Skin epidermis (tissue), 12 donors: ENCODE data around the gene FTCD.
A peak's percentile ranks its signal among the peaks of the same experiment; 100 is the strongest.
"Not testable (repeated sequence)": the region's sequence is repeated elsewhere in the genome, so short reads cannot be mapped to it uniquely, and the experiment has no call there.

Source experiments
- H3K27ac ChIP-seq, 21 experiments: fragments of 200-600 bp; sonication (generic) in 11 of 21; one replicate each; pipeline ENCODE4 v1.5.0; 2020; ENCODE audit warnings: mild to moderate bottlenecking in 3 of 21, inconsistent platforms in 2 of 21, moderate library complexity in 2 of 21
- H3K4me3 ChIP-seq, 7 experiments: fragments of 200-600 bp; sonication (generic) in 2 of 7; one replicate each; pipeline ENCODE4 v1.5.0; 2020; ENCODE audit warnings: inconsistent platforms in 2 of 7, mild to moderate bottlenecking in 2 of 7, moderate library complexity in 1 of 7

Gene FTCD

GRCh38 chr21:46189213-46189958 lies 34.0 kb upstream of the FTCD start:
- Histone ChIP-seq H3K4me3 (no peak overlapping the region), H3K27ac (peak overlapping the region in 19 of 21 experiments; percentile 10 to 85 (median 63))

GRCh38 chr21:46188226-46189212 lies 33.1 kb upstream of the FTCD start:
- Histone ChIP-seq H3K27ac (peak overlapping the region in 19 of 21 experiments; percentile 10 to 85 (median 62)), H3K4me3 (no peak overlapping the region)

- Histone ChIP-seq H3K27ac (peak overlapping the region in 6 of 21 experiments; percentile 32 to 85 (median 64)), H3K4me3 (no peak overlapping the region)
These were observed 32.4 kb upstream of the FTCD start for GRCh38 chr21:46187814-46188213.

GRCh38 chr21:46187261-46187660 lies 31.9 kb upstream of the FTCD start:
- Histone ChIP-seq H3K4me3 (no peak overlapping the region), H3K27ac (peak overlapping the region in 1 of 21 experiments; percentile 85)

GRCh38 chr21:46185716-46186115 lies 30.3 kb upstream of the FTCD start:
- Histone ChIP-seq H3K27ac (peak overlapping the region in 5 of 21 experiments; percentile 23 to 82 (median 52)), H3K4me3 (peak overlapping the region in 1 of 7 experiments; percentile 29)

- H3K4me3 ChIP-seq, result peak overlapping the region; percentile 29 to 65 (median 48)
- peak overlapping the region in 17 of 21 experiments; percentile 13 to 86 (median 56) for H3K27ac ChIP-seq
These were observed 29.5 kb upstream of the FTCD start for GRCh38 chr21:46184625-46185555.

- Histone ChIP-seq H3K4me3 (peak within 1 kb of the TSS; percentile 29 to 65 (median 48)), H3K27ac (peak within 1 kb of the TSS in 18 of 21 experiments; percentile 23 to 86 (median 62))
These were observed 28.7 kb upstream of the FTCD start, which contains the start of gene SPATC1L for GRCh38 chr21:46183910-46184624. TSS of gene SPATC1L (minus strand) at chr21:46184459. CDS start at chr21:46182816, 1,643 bp downstream.

- H3K4me3 ChIP-seq, result peak overlapping the region in 4 of 7 experiments; percentile 46 to 59 (median 49)
- H3K27ac ChIP-seq, result not testable (repeated sequence)
These were observed 28.0 kb upstream of the FTCD start for GRCh38 chr21:46183337-46183909.

- Histone ChIP-seq H3K27ac (peak overlapping the region in 1 of 21 experiments; percentile 11), H3K4me3 (no peak overlapping the region)
These were observed 27.4 kb upstream of the FTCD start for GRCh38 chr21:46182548-46183336.

GRCh38 chr21:46181953-46182547 lies 26.7 kb upstream of the FTCD start:
- peak overlapping the region in 1 of 21 experiments; percentile 11 for H3K27ac ChIP-seq
- H3K4me3 ChIP-seq, result no peak overlapping the region

GRCh38 chr21:46181436-46181835 lies 26.1 kb upstream of the FTCD start:
- no peak overlapping the region for H3K27ac ChIP-seq

GRCh38 chr21:46180778-46181391 lies 25.5 kb upstream of the FTCD start:
- Histone ChIP-seq H3K4me3 (no peak overlapping the region), H3K27ac (peak overlapping the region in 1 of 21 experiments; percentile 14)

More at GRCh38 chr21:46181436-46181835, 26.1 kb upstream of the FTCD start:
- H3K4me3 ChIP-seq, result no peak overlapping the region

- Histone ChIP-seq H3K27ac (peak overlapping the region in 1 of 21 experiments; percentile 17), H3K4me3 (no peak overlapping the region)
These were observed 24.8 kb upstream of the FTCD start for GRCh38 chr21:46180079-46180722.

GRCh38 chr21:46179708-46180078 lies 24.3 kb upstream of the FTCD start:
- Histone ChIP-seq H3K27ac (peak overlapping the region in 1 of 21 experiments; percentile 17), H3K4me3 (no peak overlapping the region)

GRCh38 chr21:46178961-46179360 lies 23.6 kb upstream of the FTCD start:
- H3K4me3 ChIP-seq, result no peak overlapping the region
- H3K27ac ChIP-seq, result no peak overlapping the region
